Caco-2 (cell line): ENCODE results near the gene ZFP3. TPM values are rescaled to one million over a fixed set of nuclear protein-coding genes. Genes with fewer than 3 reads are reported as not detected.
A peak's percentile ranks its signal among the peaks of the same experiment; 100 is the strongest.

ENCODE experiments used
- BruUV-seq: library from RNA; stranded (reverse); fragments of 400-500 nt; replicated peaks from 2 replicates; lab custom pipeline; 2021; lab: Mats Ljungman, UMichigan
- CTCF ChIA-PET: fragments of 300-600 bp; sonication (Branson Sonifier 250); formaldehyde crosslinking; loops from one replicate; lab custom pipeline; 2022; ENCODE audit warnings: antibody characterized with exemption; lab: Charles Lee
- POLR2A ChIA-PET: fragments of 300-600 bp; sonication (Branson Sonifier 250); formaldehyde crosslinking; loops from one replicate; lab custom pipeline; 2022; ENCODE audit warnings: antibody characterized with exemption; lab: Charles Lee
- DNase-seq, 2 experiments: peaks; one replicate each; pipeline versions ENCODE4 v3.0.0 to v3.0.0-alpha.2; 2020 to 2022
- H3K27me3 ChIP-seq: replicated peaks from 2 replicates; pipeline ENCODE4 v1.6.0; 2011; ENCODE audit warnings: low read length; ENCODE audit not compliant: control insufficient read depth, insufficient read depth
- H3K36me3 ChIP-seq: 2 replicates; pipeline ENCODE4 v1.5.1; 2011; ENCODE audit warnings: low read length; ENCODE audit not compliant: control insufficient read depth, insufficient read depth
- H3K4me1 ChIP-seq: fragments of 250-450 bp; sonication (Bioruptor Pico); 2 replicates; pipeline ENCODE4 v1.5.1; 2020; ENCODE audit warnings: mild to moderate bottlenecking
- H3K4me3 ChIP-seq: 2 replicates; pipeline ENCODE4 v1.5.1; 2011; ENCODE audit warnings: low read depth, mild to moderate bottlenecking, control low read depth, low read length
- H3K9me3 ChIP-seq: fragments of 250-450 bp; sonication (Bioruptor Pico); 2 replicates; pipeline ENCODE4 v1.5.1; 2020; ENCODE audit warnings: mild to moderate bottlenecking, moderate library complexity
- H3K27ac Mint-ChIP-seq: one replicate; pipeline ENCODE4 v1.8.0; 2022; ENCODE audit warnings: mixed read lengths; ENCODE audit not compliant: unreplicated experiment
- H3K27me3 Mint-ChIP-seq: one replicate; pipeline ENCODE4 v1.8.0; 2022; ENCODE audit warnings: mixed read lengths; ENCODE audit not compliant: insufficient read depth, unreplicated experiment
- H3K36me3 Mint-ChIP-seq: one replicate; pipeline ENCODE4 v1.8.0; 2022; ENCODE audit warnings: mild to moderate bottlenecking, mixed read lengths; ENCODE audit not compliant: insufficient read depth, unreplicated experiment
- H3K4me1 Mint-ChIP-seq: one replicate; pipeline ENCODE4 v1.8.0; 2022; ENCODE audit warnings: low read depth, mixed read lengths; ENCODE audit not compliant: unreplicated experiment
- H3K4me3 Mint-ChIP-seq: one replicate; pipeline ENCODE4 v1.8.0; 2022; ENCODE audit warnings: mild to moderate bottlenecking, moderate library complexity, mixed read lengths; ENCODE audit not compliant: unreplicated experiment
- H3K9me3 Mint-ChIP-seq: one replicate; pipeline ENCODE4 v1.8.0; 2022; ENCODE audit warnings: mixed read lengths; ENCODE audit not compliant: unreplicated experiment
- intact Hi-C: fragments of 100-400 bp; cut with micrococcal nuclease; formaldehyde crosslinking; loops from one replicate; pipeline ENCODE4 v1.10.0; 2022; ENCODE audit not compliant: unreplicated experiment
- total RNA-seq: library from RNA; stranded (reverse); gene quantifications from 2 replicates; pipeline ENCODE4 v1.2.3, GENCODE V29; 2022
- TF ChIP-seq, protein P1 (sequence below), 2 experiments: fragments of 200-600 bp in 1 of 2; IDR thresholded peaks; 1 replicate in 1 of 2; 2 replicates in 1 of 2; pipeline versions ENCODE4 v1.5.1 to v1.8.0; 2011 to 2022; ENCODE audit warnings: antibody characterized with exemption in 1 of 2, control low read depth in 1 of 2, inconsistent platforms in 1 of 2, low read depth in 1 of 2, low read length in 1 of 2, mild to moderate bottlenecking in 1 of 2, moderate library complexity in 1 of 2; ENCODE audit not compliant: insufficient read depth in 1 of 2, severe bottlenecking in 1 of 2, unreplicated experiment in 1 of 2

The ZFP3 gene
- total RNA-seq, 1 experiment from 2014 or later, result 3.7 TPM

DNA sequence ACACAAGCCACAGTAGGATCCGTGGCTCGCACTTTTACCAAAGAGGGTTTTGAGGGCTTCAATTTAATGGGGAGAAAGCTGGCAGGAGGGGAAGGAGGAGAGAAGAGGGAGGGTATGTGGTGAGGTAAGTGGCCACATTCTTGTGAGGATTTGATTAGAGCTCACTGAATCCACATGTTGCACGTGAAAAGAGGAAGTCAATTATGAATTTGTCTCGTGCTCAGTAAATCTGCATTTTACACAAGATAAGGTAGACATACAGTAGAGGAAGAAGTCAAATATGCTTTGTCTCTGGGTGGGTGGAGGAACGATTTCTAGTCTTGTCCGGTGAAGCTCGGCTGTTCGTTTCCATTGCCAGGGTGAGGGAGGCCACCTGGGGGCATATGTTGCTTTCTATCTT is 32.5 kb downstream of the ZFP3 start:
- H3K27me3 ChIP-seq, result no peaks in the 10 kb centered on the region
- peak overlapping the region; percentile 90 for H3K4me3 Mint-ChIP-seq
- intact Hi-C loops, result no loop called here
- H3K27ac Mint-ChIP-seq, result peak overlapping the region; percentile 92
- H3K4me1 Mint-ChIP-seq, result peaks cover 6% of the 10 kb centered on the region
- H3K36me3 Mint-ChIP-seq, result peaks cover 45% of the 10 kb centered on the region
- H3K36me3 ChIP-seq, result peaks cover 4% of the 10 kb centered on the region
- TSS peak; percentile 50 for BruUV-seq
- H3K9me3 ChIP-seq, result no peaks in the 10 kb centered on the region
- peak overlapping the region; percentile 60 for H3K4me3 ChIP-seq
- peaks cover 10% of the 10 kb centered on the region for H3K9me3 Mint-ChIP-seq
- POLR2A ChIA-PET, result interaction anchor here (0.9 to 1.0 kb wide), 2 partner anchors 43 to 309 kb away, joined by 3 read pairs; partner anchors contain the start of genes NUP88 and RPAIN
- TF ChIP-seq, protein P1, sequence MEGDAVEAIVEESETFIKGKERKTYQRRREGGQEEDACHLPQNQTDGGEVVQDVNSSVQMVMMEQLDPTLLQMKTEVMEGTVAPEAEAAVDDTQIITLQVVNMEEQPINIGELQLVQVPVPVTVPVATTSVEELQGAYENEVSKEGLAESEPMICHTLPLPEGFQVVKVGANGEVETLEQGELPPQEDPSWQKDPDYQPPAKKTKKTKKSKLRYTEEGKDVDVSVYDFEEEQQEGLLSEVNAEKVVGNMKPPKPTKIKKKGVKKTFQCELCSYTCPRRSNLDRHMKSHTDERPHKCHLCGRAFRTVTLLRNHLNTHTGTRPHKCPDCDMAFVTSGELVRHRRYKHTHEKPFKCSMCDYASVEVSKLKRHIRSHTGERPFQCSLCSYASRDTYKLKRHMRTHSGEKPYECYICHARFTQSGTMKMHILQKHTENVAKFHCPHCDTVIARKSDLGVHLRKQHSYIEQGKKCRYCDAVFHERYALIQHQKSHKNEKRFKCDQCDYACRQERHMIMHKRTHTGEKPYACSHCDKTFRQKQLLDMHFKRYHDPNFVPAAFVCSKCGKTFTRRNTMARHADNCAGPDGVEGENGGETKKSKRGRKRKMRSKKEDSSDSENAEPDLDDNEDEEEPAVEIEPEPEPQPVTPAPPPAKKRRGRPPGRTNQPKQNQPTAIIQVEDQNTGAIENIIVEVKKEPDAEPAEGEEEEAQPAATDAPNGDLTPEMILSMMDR (IDR thresholded peaks at IDR 0.05; ENCODE audit: insufficient read depth in 1 of 2, low read depth in 1 of 2, low read length in 1 of 2, severe bottlenecking in 1 of 2, unreplicated experiment in 1 of 2), result no peak
- H3K4me1 ChIP-seq, result peaks cover 4% of the 10 kb centered on the region
- CTCF ChIA-PET, result no interaction called here
- H3K27me3 Mint-ChIP-seq, result no peaks in the 10 kb centered on the region
- DNase-seq, result peak in 1 of 2 experiments; percentile 33

DNA sequence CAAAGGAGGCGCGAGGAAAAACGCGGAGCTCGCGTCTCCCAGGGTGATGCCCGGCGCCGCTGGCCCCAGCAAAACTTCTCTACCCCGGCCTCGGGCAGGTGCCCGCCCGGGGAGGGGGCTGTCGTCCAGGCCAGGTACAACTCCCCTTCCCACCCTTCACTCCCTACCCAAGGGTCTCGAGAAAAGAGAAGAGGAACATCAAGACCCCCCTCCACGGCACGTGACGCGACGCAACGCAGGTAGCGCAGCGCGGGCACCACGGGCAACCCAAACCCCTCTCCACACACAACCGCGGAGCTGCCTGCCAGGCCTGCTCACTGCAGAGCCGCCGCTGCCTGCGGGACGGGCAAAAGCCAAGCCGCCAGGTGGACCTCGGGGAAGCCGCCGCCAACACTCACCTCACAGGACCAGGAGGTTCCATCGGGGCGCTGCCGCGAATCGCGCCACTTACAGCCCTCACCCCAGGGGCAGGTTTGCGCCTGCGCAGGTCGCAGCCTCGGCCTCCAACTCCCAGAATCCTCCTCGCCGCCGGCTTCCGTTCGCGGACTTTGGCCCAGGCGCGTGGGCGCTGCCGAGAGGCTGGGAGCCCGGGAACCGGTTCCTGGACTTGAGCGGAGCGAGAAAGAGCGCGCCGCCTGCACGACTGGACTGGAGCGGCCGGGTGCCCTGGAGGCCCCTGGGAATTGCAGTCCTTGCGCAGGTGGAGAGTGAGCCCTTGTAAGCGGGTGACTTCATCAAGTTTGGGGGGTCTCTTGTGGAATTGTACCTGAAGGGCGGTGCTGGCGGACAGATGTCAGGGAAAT is 33.3 kb downstream of the ZFP3 start, which contains the start of gene ZNF232:
Gene ZNF232, minus strand, starts transcription at position 477 of the 803 bp plus-strand sequence. Its CDS starts 56 bp downstream, at position 421.
- H3K4me1 ChIP-seq, result peaks cover 4% of the 10 kb centered on the region
- peak within 1 kb of the TSS; percentile 60 for H3K4me3 ChIP-seq
- peaks cover 10% of the 10 kb centered on the region for H3K9me3 Mint-ChIP-seq
- H3K27me3 Mint-ChIP-seq, result no peaks in the 10 kb centered on the region
- peak within 1 kb of the TSS; percentile 92 for H3K27ac Mint-ChIP-seq
- peaks cover 6% of the 10 kb centered on the region for H3K4me1 Mint-ChIP-seq
- H3K27me3 ChIP-seq, result no peaks in the 10 kb centered on the region
- ChIA-PET CTCF (no interaction called here), POLR2A (interaction anchor here (0.9 to 1.0 kb wide), 2 partner anchors 44 to 308 kb away, joined by 3 read pairs; partner anchors contain the start of genes NUP88 and RPAIN)
- H3K36me3 ChIP-seq, result peaks cover 4% of the 10 kb centered on the region
- peaks cover 37% of the 10 kb centered on the region for H3K36me3 Mint-ChIP-seq
- peak within 1 kb of the TSS; percentile 90 for H3K4me3 Mint-ChIP-seq
- peak; percentile 92 to 93 for DNase-seq
- no peaks in the 10 kb centered on the region for H3K9me3 ChIP-seq
- TF ChIP-seq, protein P1 (IDR thresholded peaks at IDR 0.05; ENCODE audit: insufficient read depth in 1 of 2, low read depth in 1 of 2, low read length in 1 of 2, severe bottlenecking in 1 of 2, unreplicated experiment in 1 of 2), result no peak
- TSS peak; percentile 84 for BruUV-seq
- intact Hi-C loops, result no loop called here

DNA sequence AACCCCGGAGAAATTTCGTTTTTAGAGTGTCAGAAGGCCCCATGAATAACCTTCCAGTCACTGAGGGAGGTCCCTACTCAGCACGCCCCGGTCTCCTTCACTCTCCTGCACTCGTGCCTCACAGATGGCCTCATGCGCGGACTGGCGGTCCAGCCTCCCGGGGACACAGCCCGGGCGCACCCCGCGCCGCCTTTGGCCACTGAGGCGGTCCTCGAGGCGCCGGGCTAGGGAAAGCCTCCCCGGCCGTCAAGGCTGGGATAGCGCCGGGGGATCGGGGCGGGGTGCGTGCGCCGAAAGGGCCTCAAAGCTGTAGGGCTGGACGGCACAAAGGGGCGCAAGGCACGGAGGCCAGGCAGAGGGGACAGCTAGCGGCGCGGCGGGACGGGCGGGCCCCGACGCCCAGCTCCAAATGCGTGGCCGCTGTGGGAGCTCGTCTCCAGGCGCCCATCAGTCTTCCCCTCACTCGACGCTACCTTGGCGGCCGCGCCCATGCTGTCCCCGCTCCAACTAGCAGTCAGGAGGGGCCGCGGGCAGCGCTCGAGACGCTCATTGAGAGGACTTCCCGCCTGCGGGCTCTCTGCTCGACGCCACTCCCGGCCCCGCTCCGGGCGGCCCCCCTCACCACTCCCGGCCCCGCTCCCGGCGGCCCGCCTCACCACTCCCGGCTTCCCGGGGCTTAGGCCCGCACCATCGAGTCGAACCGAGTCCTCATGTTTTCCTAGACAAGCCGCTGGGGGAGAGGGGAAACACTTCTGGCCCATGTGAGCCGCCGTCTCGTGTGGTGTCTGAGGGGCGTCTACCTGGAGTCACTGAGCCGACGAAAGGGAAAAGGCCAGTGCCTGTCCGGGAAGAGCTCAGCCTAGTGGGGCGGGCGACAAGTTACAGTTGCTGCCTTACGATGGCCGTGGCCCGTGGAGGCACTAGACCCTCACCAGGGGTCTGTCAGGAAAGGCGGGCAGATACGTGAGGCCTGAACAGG is 37.7 kb downstream of the ZFP3 start, which contains the start of gene USP6:
Gene USP6, plus strand, starts transcription at position 360 of the 979 bp plus-strand sequence. CDS start 14,336 bp downstream, outside the sequence.
- DNase-seq, result no peak
- no peaks in the 10 kb centered on the region for H3K9me3 Mint-ChIP-seq
- POLR2A ChIA-PET, result no interaction called here
- H3K36me3 Mint-ChIP-seq, result peaks cover 11% of the 10 kb centered on the region
- no TSS peak for BruUV-seq
- no peak within 1 kb of the TSS for H3K4me3 ChIP-seq
- H3K36me3 ChIP-seq, result no peaks in the 10 kb centered on the region
- H3K27me3 Mint-ChIP-seq, result no peaks in the 10 kb centered on the region
- H3K4me1 ChIP-seq, result no peaks in the 10 kb centered on the region
- TF ChIP-seq, protein P1 (IDR thresholded peaks at IDR 0.05; ENCODE audit: insufficient read depth in 1 of 2, low read depth in 1 of 2, low read length in 1 of 2, severe bottlenecking in 1 of 2, unreplicated experiment in 1 of 2), result no peak
- H3K4me3 Mint-ChIP-seq, result no peak within 1 kb of the TSS
- intact Hi-C loops, result no loop called here
- H3K27me3 ChIP-seq, result no peaks in the 10 kb centered on the region
- H3K4me1 Mint-ChIP-seq, result peaks cover under 1% of the 10 kb centered on the region
- no peaks in the 10 kb centered on the region for H3K9me3 ChIP-seq
- H3K27ac Mint-ChIP-seq, result no peak within 1 kb of the TSS
- CTCF ChIA-PET, result no interaction called here
